Measurements from ENCODE around the gene AIMP1. TPM values are rescaled to one million over a fixed set of nuclear protein-coding genes. Genes with fewer than 3 reads are reported as not detected.
A peak's percentile ranks its signal among the peaks of the same experiment; 100 is the strongest.

The AIMP1 gene
- total RNA-seq (2012; rRNA removed), result 25.1 and 27.6 TPM in 2 replicates

DNA sequence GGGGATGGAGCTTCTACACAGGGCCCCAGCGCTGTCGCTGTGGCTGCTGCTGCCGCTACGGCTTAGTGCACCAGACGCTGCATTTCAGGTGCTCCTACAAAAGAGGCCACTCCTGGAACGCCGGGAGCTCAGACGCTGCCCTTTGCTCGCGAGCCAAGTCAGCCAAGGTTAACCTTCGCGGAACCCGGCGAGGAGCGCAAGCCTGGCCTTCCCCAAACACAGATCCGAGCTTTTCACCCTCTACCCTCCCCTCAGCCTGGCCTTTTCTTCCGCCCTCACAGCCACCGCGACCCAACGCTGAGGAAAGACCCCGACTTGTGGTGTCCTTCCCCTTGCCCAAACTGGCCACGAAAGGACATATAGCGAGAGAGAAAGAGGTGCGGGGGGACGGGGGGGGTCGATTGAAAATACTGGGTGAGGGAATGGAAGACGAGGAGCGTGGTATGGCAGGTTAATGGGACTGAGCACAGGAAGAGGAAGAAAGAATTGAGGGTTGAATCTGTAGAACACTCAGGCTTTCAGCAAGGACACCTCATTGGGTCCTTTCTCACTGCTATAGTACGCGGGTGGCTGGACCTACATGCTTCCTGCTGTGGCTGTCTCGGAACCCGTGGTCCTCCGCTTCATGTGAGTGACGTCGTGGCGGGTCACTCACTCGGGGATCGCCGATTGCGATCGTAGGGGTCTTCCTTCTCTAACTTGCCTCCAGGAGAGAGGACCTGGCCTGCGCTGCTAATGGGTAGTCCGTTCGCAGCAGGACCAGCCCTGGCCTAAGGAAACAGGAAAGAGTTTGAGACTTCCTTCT is at the start of gene AIMP1, which contains the start of gene TBCK:
AIMP1 (plus strand) TSS at position 583 of the 805 bp plus-strand sequence. CDS start 8,460 bp downstream, outside the sequence.
TBCK (minus strand) TSS at position 242 of the 805 bp plus-strand sequence. CDS start 7,249 bp downstream, outside the sequence.
- Histone ChIP-seq H3K27me3 (ENCODE audit: control insufficient read depth, insufficient read depth, low read length) (no peaks in the 10 kb centered on the region), H3K9ac (ENCODE audit: low read depth, low read length) (peak within 1 kb of the TSS; percentile 96), H3K4me2 (ENCODE audit: low read length) (peak within 1 kb of the TSS; percentile 85), H3K4me3 (ENCODE audit: low read length) (peak within 1 kb of the TSS; percentile 95), H3K4me1 (ENCODE audit: control insufficient read depth, insufficient read depth, low read length) (peaks cover 41% of the 10 kb centered on the region), H3K9me3 (replicated peaks; ENCODE audit: low read length) (no peaks in the 10 kb centered on the region), H3K36me3 (ENCODE audit: insufficient read depth, low read length) (no peaks in the 10 kb centered on the region)

DNA sequence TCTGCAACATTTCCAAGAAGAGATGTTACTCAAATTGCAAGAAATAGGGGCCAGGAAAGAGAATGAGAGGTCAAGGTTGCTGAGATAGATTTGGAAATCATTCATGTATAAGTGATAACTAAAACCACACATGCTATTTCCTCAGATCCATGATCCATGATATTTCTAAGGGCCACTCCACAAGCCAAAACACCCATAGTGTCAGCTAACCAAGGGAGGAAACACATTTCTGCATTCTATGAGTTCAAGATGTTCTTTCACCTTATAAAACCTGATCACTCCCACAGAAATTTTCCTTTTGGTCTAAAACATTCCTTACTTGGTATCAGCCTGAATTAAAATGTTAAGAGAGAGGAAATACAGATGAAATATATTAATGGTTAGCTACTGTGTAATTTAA is 47.6 kb upstream of the AIMP1 start:
- Histone ChIP-seq H3K9ac (ENCODE audit: low read depth, low read length) (no peak overlapping the region), H3K4me1 (ENCODE audit: control insufficient read depth, insufficient read depth, low read length) (peaks cover 11% of the 10 kb centered on the region), H3K4me3 (ENCODE audit: low read length) (no peak overlapping the region), H3K4me2 (ENCODE audit: low read length) (no peak overlapping the region), H3K36me3 (ENCODE audit: insufficient read depth, low read length) (no peaks in the 10 kb centered on the region), H3K27me3 (ENCODE audit: control insufficient read depth, insufficient read depth, low read length) (no peaks in the 10 kb centered on the region), H3K9me3 (replicated peaks; ENCODE audit: low read length) (no peaks in the 10 kb centered on the region)

DNA sequence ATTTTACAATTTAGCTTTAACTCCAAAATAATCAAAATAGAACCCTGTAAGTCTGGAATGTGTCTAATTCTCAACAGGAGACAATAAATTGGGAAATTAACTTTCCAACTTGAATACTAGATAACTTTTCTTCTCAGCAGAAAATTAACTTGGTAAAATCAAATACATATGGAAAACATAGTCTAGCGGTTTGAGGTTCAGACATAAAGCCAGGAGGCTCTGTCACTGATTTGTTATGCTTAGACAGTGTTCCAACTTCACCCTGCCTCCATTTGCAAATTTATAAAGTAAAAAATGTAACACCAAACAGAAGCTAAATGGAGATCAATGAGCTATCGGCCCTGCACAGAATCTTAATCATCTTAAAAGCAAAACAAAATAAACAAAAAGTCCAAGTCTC is 46.6 kb upstream of the AIMP1 start:
- no peaks in the 10 kb centered on the region for H3K27me3 ChIP-seq (ENCODE audit: control insufficient read depth, insufficient read depth, low read length)
- H3K4me3 ChIP-seq (ENCODE audit: low read length), result no peak overlapping the region
- H3K36me3 ChIP-seq (ENCODE audit: insufficient read depth, low read length), result no peaks in the 10 kb centered on the region
- no peak overlapping the region for H3K4me2 ChIP-seq (ENCODE audit: low read length)
- no peaks in the 10 kb centered on the region for H3K9me3 ChIP-seq (replicated peaks; ENCODE audit: low read length)
- peaks cover 18% of the 10 kb centered on the region for H3K4me1 ChIP-seq (ENCODE audit: control insufficient read depth, insufficient read depth, low read length)
- H3K9ac ChIP-seq (ENCODE audit: low read depth, low read length), result no peak overlapping the region

DNA sequence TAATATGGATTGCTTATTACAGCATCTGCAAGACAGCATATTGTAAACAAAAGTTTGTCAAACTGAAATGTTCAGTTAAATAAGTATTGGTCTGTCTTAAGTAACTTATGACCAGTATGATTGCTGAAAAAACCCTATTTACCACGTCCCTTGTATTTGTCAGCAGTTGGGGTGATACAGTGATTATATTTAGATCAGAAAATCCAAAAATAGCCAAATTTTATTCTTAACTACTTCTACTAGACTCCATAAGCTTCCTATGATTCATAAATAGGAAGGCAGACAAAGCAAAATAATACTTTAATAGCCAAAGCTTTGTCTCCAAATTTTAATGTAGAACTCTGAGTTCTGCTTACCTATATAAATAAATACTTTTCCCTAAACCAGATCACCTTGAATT is 45.6 kb upstream of the AIMP1 start:
- Histone ChIP-seq H3K36me3 (ENCODE audit: insufficient read depth, low read length) (no peaks in the 10 kb centered on the region), H3K9me3 (replicated peaks; ENCODE audit: low read length) (no peaks in the 10 kb centered on the region), H3K4me2 (ENCODE audit: low read length) (no peak overlapping the region), H3K4me3 (ENCODE audit: low read length) (no peak overlapping the region), H3K9ac (ENCODE audit: low read depth, low read length) (no peak overlapping the region), H3K4me1 (ENCODE audit: control insufficient read depth, insufficient read depth, low read length) (peaks cover 18% of the 10 kb centered on the region), H3K27me3 (ENCODE audit: control insufficient read depth, insufficient read depth, low read length) (no peaks in the 10 kb centered on the region)

DNA sequence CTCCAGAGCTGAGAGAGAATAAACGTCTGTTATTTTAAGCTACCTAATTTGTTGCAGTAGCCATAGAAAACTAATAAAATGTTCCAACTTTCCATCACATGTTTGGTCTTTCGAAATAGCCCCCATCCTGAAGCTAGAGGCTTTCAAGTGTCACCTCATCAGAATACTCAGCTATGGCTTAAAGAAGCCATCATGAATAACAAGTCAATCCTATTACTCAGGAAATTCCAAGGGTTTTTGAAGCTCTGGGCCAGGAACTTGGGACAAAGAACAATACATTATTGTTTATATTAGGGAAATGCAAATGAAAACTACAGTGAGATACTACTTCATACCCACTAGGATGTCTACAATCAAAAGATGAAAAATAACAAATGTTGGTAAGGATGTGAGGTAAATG is 42.5 kb upstream of the AIMP1 start:
- Histone ChIP-seq H3K4me2 (ENCODE audit: low read length) (no peak overlapping the region), H3K27me3 (ENCODE audit: control insufficient read depth, insufficient read depth, low read length) (no peaks in the 10 kb centered on the region), H3K36me3 (ENCODE audit: insufficient read depth, low read length) (no peaks in the 10 kb centered on the region), H3K4me1 (ENCODE audit: control insufficient read depth, insufficient read depth, low read length) (peaks cover 32% of the 10 kb centered on the region), H3K4me3 (ENCODE audit: low read length) (no peak overlapping the region), H3K9me3 (replicated peaks; ENCODE audit: low read length) (no peaks in the 10 kb centered on the region), H3K9ac (ENCODE audit: low read depth, low read length) (no peak overlapping the region)

DNA sequence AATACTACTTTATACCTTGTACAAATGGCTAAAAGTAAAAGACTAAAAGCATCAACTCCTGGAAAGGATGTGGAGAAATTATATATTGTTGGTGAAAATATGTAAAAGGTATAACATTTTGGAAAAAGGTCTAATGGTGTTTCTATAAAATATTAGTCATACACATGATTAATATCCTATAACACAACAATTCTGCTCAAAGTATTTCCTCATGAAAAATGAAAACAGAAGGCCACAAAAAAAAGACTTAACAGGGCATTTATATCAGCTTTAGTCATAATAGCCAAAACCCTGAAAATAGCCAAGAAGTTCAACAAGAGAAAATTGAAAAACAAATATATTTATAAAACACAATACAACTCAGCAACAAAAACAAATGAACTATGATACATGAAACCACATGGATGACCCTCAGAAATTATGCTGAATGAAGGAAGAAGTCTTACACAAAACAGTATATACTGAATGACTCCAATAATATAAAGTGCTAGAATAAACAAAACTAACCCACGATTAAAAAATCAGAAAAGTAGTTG is 39.1 kb upstream of the AIMP1 start:
- Histone ChIP-seq H3K9ac (ENCODE audit: low read depth, low read length) (no peak overlapping the region), H3K9me3 (replicated peaks; ENCODE audit: low read length) (no peaks in the 10 kb centered on the region), H3K27me3 (ENCODE audit: control insufficient read depth, insufficient read depth, low read length) (no peaks in the 10 kb centered on the region), H3K4me3 (ENCODE audit: low read length) (no peak overlapping the region), H3K4me1 (ENCODE audit: control insufficient read depth, insufficient read depth, low read length) (peaks cover 25% of the 10 kb centered on the region), H3K4me2 (ENCODE audit: low read length) (peak overlapping the region; percentile 19), H3K36me3 (ENCODE audit: insufficient read depth, low read length) (no peaks in the 10 kb centered on the region)

DNA sequence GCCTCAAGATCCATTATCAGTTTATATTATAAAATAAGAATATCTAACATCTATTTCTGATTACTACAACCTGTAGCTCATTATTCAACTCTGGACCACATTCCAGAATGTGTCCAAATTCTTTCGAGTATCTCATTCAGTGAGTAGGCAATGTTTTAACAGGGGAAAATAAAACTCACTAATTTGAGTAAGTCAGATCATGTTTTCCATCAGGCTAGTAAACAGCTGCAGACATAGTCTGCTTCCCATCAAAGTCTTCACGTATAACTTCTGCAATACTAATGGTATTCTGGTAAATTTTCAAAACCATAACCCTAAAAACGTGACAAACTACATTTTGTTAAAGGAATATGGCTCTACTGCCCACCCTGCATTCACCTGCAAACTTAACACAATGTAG is 32.1 kb upstream of the AIMP1 start:
- Histone ChIP-seq H3K4me3 (ENCODE audit: low read length) (no peak overlapping the region), H3K9ac (ENCODE audit: low read depth, low read length) (no peak overlapping the region), H3K27me3 (ENCODE audit: control insufficient read depth, insufficient read depth, low read length) (no peaks in the 10 kb centered on the region), H3K36me3 (ENCODE audit: insufficient read depth, low read length) (no peaks in the 10 kb centered on the region), H3K4me2 (ENCODE audit: low read length) (no peak overlapping the region), H3K9me3 (replicated peaks; ENCODE audit: low read length) (no peaks in the 10 kb centered on the region), H3K4me1 (ENCODE audit: control insufficient read depth, insufficient read depth, low read length) (peaks cover 13% of the 10 kb centered on the region)

DNA sequence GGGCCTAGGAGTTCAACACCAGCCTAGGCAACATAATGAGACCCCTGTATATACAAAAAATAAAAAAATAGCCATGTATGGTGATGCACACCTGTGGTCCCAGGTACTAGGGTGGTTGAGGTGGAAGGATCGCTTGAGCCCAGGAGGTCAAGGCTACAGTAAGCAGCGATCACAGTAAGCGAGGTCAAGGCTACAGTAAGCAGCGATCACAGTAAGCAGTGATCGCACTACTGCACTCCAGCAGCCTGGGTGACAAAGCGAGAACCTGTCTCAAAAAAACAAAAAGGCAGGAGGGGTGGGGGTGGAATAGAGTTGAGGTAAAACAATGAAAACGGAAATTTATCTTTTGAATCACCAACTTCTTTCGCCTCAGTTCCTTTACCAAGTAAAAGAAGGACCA is 29.7 kb upstream of the AIMP1 start:
- Histone ChIP-seq H3K9me3 (replicated peaks; ENCODE audit: low read length) (no peaks in the 10 kb centered on the region), H3K27me3 (ENCODE audit: control insufficient read depth, insufficient read depth, low read length) (no peaks in the 10 kb centered on the region), H3K9ac (ENCODE audit: low read depth, low read length) (no peak overlapping the region), H3K4me1 (ENCODE audit: control insufficient read depth, insufficient read depth, low read length) (peaks cover 13% of the 10 kb centered on the region), H3K4me2 (ENCODE audit: low read length) (no peak overlapping the region), H3K4me3 (ENCODE audit: low read length) (no peak overlapping the region), H3K36me3 (ENCODE audit: insufficient read depth, low read length) (peaks cover 12% of the 10 kb centered on the region)

DNA sequence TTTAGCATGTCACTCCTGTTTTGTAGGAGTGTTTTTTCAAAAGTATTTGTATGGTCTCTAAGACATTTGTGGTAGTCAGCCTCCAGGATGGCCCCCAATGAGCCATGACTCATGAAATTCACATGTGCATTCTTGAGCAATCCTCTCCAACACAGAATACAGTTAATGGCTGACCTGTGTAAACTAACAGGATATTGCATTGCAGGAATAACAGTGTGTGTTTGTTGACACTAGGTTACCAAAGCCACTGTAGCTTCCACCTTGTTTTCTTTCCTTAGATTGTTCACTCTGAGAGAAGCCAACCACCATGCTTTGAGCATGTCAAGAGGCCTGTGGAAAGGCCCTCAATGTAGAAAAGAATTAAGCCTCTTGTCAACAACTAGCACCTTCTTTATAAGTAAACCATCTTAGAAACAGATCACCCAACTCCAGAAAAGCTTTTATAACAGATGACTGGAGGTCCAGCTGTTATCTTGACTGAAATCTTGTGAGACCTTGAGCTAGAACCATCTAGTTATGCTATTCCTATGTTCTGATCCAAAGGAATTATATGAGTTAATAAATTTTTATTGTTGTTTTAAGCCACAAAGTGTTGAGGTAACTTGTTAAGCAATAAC is 28.9 kb upstream of the AIMP1 start:
- H3K4me2 ChIP-seq (ENCODE audit: low read length), result peak overlapping the region; percentile 1
- peak overlapping the region; percentile 2 for H3K9ac ChIP-seq (ENCODE audit: low read depth, low read length)
- peaks cover 13% of the 10 kb centered on the region for H3K36me3 ChIP-seq (ENCODE audit: insufficient read depth, low read length)
- H3K9me3 ChIP-seq (replicated peaks; ENCODE audit: low read length), result no peaks in the 10 kb centered on the region
- peaks cover 13% of the 10 kb centered on the region for H3K4me1 ChIP-seq (ENCODE audit: control insufficient read depth, insufficient read depth, low read length)
- no peaks in the 10 kb centered on the region for H3K27me3 ChIP-seq (ENCODE audit: control insufficient read depth, insufficient read depth, low read length)
- H3K4me3 ChIP-seq (ENCODE audit: low read length), result no peak overlapping the region

DNA sequence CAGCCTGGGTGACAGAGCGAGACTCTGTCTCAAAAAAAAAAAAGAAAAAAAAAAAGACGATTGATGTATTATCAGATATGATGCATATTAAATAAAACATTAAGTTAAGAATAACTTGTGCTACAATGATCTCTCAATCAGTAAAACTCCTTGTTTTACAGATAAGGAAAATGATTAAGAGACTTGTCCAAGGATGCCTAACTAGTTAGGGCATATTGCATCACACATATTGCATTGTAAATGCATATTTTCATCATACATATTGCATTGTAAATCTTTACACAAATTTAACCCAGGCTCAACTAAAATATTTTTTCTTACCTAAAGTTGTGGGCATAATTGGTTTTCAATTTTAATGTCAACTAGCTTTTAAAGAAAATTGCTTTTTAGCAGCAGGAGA is 26.6 kb upstream of the AIMP1 start:
- no peak overlapping the region for H3K4me2 ChIP-seq (ENCODE audit: low read length)
- no peaks in the 10 kb centered on the region for H3K27me3 ChIP-seq (ENCODE audit: control insufficient read depth, insufficient read depth, low read length)
- H3K4me1 ChIP-seq (ENCODE audit: control insufficient read depth, insufficient read depth, low read length), result peaks cover 13% of the 10 kb centered on the region
- peaks cover 21% of the 10 kb centered on the region for H3K36me3 ChIP-seq (ENCODE audit: insufficient read depth, low read length)
- H3K4me3 ChIP-seq (ENCODE audit: low read length), result no peak overlapping the region
- no peak overlapping the region for H3K9ac ChIP-seq (ENCODE audit: low read depth, low read length)
- H3K9me3 ChIP-seq (replicated peaks; ENCODE audit: low read length), result no peaks in the 10 kb centered on the region

DNA sequence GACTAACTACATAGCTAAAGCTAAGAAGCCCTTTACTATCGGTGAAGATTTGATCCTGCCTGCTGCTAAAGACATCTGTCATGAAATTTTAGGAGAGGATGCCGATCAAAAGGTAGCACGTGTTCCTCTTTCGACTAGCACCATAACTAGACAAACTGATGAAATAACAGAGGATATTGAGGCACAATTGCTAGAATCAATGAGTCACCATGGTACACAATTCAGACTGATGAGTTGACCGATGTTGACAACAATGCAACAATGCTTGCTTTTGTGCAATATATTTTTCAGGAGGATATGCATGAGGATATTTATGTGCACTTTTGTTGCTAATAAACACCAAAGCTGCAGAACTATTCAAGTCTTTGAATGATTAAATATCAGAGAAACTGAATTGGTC is 24.7 kb upstream of the AIMP1 start:
- H3K4me1 ChIP-seq (ENCODE audit: control insufficient read depth, insufficient read depth, low read length), result peaks cover 13% of the 10 kb centered on the region
- no peak overlapping the region for H3K9ac ChIP-seq (ENCODE audit: low read depth, low read length)
- H3K4me3 ChIP-seq (ENCODE audit: low read length), result no peak overlapping the region
- H3K36me3 ChIP-seq (ENCODE audit: insufficient read depth, low read length), result peaks cover 24% of the 10 kb centered on the region
- no peaks in the 10 kb centered on the region for H3K9me3 ChIP-seq (replicated peaks; ENCODE audit: low read length)
- H3K4me2 ChIP-seq (ENCODE audit: low read length), result no peak overlapping the region
- H3K27me3 ChIP-seq (ENCODE audit: control insufficient read depth, insufficient read depth, low read length), result no peaks in the 10 kb centered on the region
